HG02870 (cell line): ENCODE data around the gene CA12.
"Not testable (repeated sequence)": the region's sequence is repeated elsewhere in the genome, so short reads cannot be mapped to it uniquely, and the experiment has no call there.

Experiments used
- ATAC-seq: cut with Tn5 transposase; IDR thresholded peaks from one replicate; pipeline ENCODE4 v1.9.1; 2021; ENCODE audit warnings: mild to moderate bottlenecking, moderate library complexity; ENCODE audit not compliant: unreplicated experiment

CA12 gene

GRCh38 chr15:63360170-63360569 lies 21.5 kb downstream of the CA12 start:
- no peak for ATAC-seq

GRCh38 chr15:63358241-63359029 lies 23.2 kb downstream of the CA12 start:
- ATAC-seq: no peak

- ATAC-seq: no peak
Observed at GRCh38 chr15:63357731-63358130, 23.9 kb downstream of the CA12 start.

DNA sequence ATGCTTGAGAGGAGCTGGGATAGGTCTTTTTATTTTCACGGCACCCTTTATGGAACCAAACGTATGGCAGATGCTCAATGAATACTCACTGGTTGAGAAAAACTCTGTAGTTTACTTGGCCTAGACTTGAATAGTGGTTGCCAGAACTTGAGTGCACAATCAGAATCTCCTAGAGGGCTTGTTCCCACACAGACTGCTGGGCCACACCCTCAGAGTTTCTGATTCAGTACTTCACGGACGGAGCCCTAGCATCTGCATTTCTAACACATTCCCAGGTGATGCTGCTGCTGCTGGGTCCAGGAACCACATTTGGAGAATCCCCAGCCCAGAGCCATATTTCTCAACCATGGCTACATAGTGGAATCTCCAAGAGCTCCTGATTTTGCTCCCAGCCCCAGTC lies 24.6 kb downstream of the CA12 start:
- ATAC-seq: no peak

- ATAC-seq: no peak
Observed at GRCh38 chr15:63354821-63355650, 26.6 kb downstream of the CA12 start.

- ATAC-seq: no peak
Observed at GRCh38 chr15:63353887-63354286, 27.8 kb downstream of the CA12 start.

DNA sequence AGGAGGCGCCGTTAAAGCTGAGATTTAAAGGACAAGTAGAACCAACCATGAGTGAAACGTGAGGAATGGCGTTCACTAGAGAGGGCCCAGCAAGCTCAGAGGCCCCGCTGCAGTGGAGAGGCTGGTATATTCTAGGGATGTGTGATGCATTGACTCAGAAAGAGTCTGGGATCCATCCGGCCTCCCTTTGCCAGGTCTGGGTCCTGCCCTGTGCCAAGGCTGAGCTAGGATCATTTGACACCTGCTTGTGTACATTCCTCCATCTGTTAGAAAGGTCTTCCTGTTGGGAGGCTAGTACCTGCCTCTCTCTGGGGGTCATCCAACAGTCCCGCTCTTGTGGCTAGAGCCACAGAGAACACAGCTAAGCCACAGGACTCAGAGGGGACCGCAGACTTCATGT lies 28.4 kb downstream of the CA12 start:
- no peak for ATAC-seq

- no peak for ATAC-seq
Observed at GRCh38 chr15:63352808-63353207, 28.8 kb downstream of the CA12 start.

DNA sequence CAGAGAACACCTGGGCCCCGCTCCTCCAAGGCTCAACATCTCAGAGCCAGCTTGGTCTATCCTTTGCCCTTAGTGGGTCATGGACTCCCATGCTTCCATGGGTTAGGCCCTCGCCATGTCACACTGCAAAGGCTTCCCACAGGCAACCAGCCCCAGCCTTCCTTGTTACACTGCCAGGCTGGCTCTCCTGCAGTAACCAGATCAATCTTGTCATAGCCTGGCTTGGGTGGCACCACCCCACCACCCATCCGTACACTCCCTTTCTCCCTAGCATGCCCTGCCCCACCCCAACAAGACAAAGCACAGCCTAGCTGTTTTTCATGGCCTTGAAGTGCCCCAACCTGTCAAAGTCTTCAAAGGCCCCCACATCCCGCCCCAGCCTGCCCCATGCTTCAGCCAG lies 30.5 kb downstream of the CA12 start:
- no peak for ATAC-seq

DNA sequence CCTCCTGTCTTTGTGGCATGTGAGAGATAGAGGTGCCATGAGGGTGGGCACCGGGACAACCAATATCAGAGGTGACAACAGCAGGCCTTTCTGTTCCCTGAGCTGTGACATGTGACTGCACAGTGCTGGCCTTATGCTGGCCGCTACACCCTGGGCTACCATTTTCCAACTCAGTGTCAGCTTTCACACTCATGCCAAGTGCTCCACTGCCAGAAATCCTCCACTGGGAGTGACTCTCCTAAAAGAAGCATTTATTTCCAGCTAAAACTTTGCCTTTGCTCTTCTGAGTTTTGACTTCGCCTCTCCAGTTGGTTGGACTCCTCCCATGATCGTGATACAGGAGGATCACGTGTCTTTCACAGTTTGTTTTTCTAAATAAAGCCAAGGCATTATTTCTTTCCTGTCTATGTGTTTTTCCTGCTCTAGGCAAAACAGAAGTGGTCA lies 31.4 kb downstream of the CA12 start:
- ATAC-seq: no peak

GRCh38 chr15:63349621-63350020 lies 32.0 kb downstream of the CA12 start:
- ATAC-seq: no peak

- no peak for ATAC-seq
Observed at GRCh38 chr15:63349156-63349555, 32.5 kb downstream of the CA12 start.

GRCh38 chr15:63348392-63348791 lies 33.3 kb downstream of the CA12 start:
- ATAC-seq: no peak

DNA sequence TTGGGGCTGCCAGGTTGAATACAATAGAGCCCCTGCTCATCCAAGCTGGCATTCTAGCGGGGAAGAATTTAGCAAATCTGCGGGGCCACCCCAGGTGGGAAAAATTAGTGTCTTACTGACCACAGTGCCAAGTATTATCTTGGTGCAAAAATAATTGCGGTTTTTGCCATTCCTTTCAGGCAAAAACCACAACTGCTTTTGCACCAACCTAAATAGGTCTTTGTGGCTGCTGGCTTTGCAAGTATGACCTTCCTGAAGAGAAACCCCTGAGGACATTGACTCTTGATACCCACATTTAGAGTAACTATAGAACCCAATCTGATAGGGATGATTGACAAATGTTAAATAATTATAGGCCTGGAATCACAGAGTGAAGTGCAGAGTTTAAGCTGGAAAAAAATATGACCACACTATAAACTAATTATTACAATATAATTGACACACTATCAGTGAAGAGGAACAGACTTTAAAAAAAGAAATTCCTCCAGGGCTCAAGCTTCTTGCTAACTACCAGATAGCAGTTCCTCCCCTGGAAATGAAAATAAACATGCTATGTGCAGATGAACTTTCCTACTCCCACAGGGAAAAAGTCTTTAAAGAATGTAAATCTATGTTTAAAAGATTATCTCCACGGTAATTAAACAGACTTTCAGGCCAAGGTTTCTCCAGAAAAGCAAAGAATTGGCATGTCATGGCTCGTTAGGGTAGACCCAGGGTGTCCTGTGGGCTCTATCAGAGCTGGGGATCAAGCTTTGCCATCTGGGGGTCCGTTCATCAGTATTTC lies 34.4 kb downstream of the CA12 start:
- no peak for ATAC-seq

DNA sequence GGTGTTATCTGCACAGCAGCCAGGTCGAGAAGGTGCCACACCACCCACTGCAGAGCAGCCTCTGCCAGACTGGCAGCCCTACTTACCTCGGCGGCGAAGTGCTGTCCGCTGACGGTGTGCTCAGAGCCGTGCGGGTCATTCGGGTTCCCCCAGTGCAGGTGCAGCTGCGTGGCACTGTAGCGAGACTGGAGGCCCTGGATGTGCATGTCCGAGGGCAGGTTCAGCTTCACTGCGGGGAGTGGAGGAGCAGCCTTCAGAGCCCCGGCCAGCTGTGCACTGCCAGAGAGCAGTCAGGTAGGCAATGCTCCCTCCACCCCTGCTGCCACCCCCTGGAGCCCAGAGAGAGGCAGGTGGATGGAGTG lies 36.3 kb downstream of the CA12 start:
- ATAC-seq: no peak

DNA sequence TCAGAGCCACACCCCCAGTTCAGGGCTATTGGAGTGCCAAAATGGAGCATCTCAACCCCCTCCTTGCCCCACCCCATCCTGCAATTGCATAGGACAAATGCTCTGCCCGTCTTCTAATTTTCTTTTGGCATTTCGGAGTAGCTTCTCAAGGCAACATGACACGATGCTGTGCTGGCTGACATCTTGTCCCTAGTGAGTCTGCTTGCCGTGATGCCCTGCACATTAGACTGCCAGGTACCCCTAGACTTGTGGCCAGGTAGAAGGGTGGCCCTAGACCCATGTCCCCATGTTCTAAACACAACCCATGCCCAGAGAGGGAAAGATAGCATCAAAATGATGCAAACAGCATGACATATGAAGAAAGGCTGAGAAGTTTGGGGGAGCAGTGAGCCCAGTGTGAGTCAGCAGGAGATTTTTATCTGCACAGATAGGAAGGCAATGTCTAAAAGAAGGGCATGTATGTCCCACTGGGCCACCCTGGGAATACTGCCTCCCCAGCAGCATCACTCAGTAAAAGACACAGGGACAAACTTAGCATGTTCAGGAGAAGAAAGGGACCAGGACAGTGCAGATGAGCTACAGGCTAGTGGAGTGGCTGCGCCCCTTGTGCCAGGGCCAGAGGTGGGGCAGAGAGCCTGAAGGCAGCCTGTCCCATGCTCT lies 36.8 kb downstream of the CA12 start:
- ATAC-seq: no peak

- ATAC-seq: not testable (repeated sequence)
Observed at GRCh38 chr15:63342996-63343562, 38.6 kb downstream of the CA12 start.

- no peak for ATAC-seq
Observed at GRCh38 chr15:63341898-63342297, 39.7 kb downstream of the CA12 start.

DNA sequence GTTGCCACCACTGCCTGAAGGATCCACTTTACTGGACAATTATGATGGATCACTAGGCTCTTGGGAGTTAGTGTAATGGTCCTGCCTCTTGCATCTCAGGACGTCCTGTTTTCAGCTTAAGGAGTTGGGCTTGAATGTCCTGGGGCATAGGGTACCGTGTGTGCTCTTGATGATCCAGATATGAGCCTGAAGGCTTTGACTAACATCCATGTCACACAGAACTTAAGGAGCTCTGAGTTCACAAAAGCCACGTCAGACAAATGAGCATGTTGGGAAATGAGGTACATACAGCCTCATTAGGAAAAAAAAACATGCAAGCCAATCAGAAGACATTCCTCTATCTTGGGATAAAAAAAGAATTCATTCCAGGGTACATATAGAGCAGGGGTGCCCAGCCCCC lies 40.8 kb downstream of the CA12 start:
- ATAC-seq: no peak

- ATAC-seq: no peak
Observed at GRCh38 chr15:63340353-63340752, 41.3 kb downstream of the CA12 start.

- ATAC-seq: no peak
Observed at GRCh38 chr15:63339836-63340235, 41.8 kb downstream of the CA12 start.
